ENCODE results near the gene SESN2. TPM values are rescaled to one million over a fixed set of nuclear protein-coding genes. Genes with fewer than 3 reads are reported as not detected.

Gene SESN2
- total and polyA plus RNA-seq, 2 experiments from 2014 or later, result 40.2 to 50.7 TPM

DNA sequence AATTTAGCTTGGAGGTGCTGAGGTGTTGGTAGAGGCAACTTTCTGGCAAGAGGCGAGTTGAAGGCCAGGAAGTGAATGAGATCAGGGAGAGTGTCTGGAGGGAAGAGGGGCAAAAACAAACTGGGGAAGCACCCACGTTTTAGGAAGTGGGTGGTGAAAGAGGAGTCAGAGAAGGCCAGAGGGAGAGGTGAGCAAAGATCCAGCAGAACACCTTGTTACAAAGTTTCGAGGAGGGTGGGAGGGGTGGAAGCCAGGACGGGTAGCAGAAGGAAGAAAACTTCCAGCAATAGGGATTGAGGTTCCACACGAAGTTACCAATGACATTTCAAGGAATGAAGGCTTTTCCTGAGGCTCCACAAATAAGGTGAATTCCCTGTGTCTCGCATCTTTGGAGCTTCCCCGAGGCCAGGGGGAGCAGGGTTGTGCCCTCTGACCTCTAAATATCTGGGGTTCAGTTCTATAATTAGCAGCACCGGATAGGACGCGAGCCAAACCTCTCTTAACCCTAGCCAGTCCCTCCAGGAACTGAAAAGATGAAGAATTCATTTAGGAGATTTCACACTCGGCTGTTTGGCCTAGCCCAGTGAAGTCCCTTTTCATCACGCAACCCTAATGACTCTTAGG is 578 bp upstream of the SESN2 start:
- peaks cover 43% of the 10 kb centered on the region for H3K79me2 ChIP-seq
- no peak for DNase-seq (ENCODE audit: low spot score)
- peak overlapping the region; percentile 8 for H2AFZ ChIP-seq
- H3K9me3 ChIP-seq (ENCODE audit: low read depth), result no peaks in the 10 kb centered on the region
- H4K20me1 ChIP-seq (ENCODE audit: insufficient read depth, poor library complexity, severe bottlenecking), result peaks cover 37% of the 10 kb centered on the region
- no peaks in the 10 kb centered on the region for H3K9me2 ChIP-seq (replicated peaks; ENCODE audit: insufficient read depth)
- no peak overlapping the region for H3K4me3 ChIP-seq
- no peaks in the 10 kb centered on the region for H3K36me3 ChIP-seq (replicated peaks; ENCODE audit: insufficient read depth, low read depth)
- H3K27ac ChIP-seq, result peak overlapping the region; percentile 61
- H3K27me3 ChIP-seq, result no peaks in the 10 kb centered on the region
- peak overlapping the region; percentile 57 for H3K4me2 ChIP-seq
- peaks cover 12% of the 10 kb centered on the region for H3K4me1 ChIP-seq (ENCODE audit: insufficient read depth)
- TF ChIP-seq EZH2 (IDR thresholded peaks at IDR 0.05; ENCODE audit: borderline replicate concordance), result no peak
- no peak for TF ChIP-seq EZH2phosphoT487 (IDR thresholded peaks at IDR 0.05; ENCODE audit: low read depth, severe bottlenecking, unreplicated experiment)
- TF ChIP-seq, protein P1, sequence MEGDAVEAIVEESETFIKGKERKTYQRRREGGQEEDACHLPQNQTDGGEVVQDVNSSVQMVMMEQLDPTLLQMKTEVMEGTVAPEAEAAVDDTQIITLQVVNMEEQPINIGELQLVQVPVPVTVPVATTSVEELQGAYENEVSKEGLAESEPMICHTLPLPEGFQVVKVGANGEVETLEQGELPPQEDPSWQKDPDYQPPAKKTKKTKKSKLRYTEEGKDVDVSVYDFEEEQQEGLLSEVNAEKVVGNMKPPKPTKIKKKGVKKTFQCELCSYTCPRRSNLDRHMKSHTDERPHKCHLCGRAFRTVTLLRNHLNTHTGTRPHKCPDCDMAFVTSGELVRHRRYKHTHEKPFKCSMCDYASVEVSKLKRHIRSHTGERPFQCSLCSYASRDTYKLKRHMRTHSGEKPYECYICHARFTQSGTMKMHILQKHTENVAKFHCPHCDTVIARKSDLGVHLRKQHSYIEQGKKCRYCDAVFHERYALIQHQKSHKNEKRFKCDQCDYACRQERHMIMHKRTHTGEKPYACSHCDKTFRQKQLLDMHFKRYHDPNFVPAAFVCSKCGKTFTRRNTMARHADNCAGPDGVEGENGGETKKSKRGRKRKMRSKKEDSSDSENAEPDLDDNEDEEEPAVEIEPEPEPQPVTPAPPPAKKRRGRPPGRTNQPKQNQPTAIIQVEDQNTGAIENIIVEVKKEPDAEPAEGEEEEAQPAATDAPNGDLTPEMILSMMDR (IDR thresholded peaks at IDR 0.05; ENCODE audit: poor library complexity), result no peak
- WGBS (ENCODE audit: low lambda C conversion rate, missing lambda C conversion rate), result 53% methylated on average over 12 of the region's 12 CpGs

DNA sequence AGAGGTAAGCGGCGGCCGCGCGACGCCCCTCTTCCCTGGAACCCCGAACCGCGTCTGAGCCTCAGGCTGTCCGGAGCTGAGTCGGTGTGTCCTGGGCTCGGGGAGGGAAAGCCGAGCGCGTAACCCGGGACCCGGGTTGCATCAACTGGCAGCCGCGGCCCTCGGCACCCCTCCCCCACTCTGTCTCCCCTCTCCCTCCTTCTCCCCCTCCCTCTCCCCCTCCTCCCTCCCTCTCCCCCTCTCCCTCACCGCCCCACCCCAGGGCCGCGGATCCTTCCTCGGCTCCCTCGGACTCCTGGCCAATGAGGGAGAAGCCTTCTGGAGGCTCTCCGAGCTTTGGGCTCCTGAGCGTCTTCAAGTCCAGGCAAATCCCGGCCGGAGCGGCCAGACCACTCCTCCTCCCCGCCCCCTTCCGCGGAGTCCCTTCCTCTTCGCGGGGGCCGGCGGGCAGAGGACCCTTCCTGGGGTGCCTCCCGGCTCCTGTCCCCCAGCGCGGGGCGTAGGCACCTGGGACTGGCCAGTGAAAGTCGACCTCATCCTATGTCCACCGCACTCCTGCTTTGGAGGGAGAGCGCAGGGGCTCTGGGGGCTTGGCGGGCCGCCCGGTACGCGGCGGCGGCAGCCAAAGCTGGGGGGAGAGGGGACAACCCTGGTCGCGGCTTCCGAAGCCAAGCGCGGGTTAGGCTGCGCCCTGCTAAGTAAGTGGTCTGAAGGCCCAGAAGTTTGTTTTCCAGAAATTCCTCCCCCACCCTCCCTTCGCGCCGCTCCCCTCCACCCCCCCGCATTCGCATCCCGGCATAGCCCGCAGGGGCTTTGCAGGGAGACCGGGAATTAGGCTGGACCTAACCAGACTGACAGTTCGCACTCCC is 850 bp downstream of the SESN2 start:
- H4K20me1 ChIP-seq (ENCODE audit: insufficient read depth, poor library complexity, severe bottlenecking), result peaks cover 51% of the 10 kb centered on the region
- H3K9me2 ChIP-seq (replicated peaks; ENCODE audit: insufficient read depth), result no peaks in the 10 kb centered on the region
- peak overlapping the region; percentile 91 for H3K27ac ChIP-seq
- H3K27me3 ChIP-seq, result no peaks in the 10 kb centered on the region
- no peak for TF ChIP-seq EZH2phosphoT487 (IDR thresholded peaks at IDR 0.05; ENCODE audit: low read depth, severe bottlenecking, unreplicated experiment)
- TF ChIP-seq, protein P1 (IDR thresholded peaks at IDR 0.05; ENCODE audit: poor library complexity), result no peak
- TF ChIP-seq EZH2 (IDR thresholded peaks at IDR 0.05; ENCODE audit: borderline replicate concordance), result no peak
- H3K79me2 ChIP-seq, result peaks cover 58% of the 10 kb centered on the region
- peak overlapping the region; percentile 86 for H3K4me2 ChIP-seq
- no peaks in the 10 kb centered on the region for H3K36me3 ChIP-seq (replicated peaks; ENCODE audit: insufficient read depth, low read depth)
- WGBS (ENCODE audit: low lambda C conversion rate, missing lambda C conversion rate), result under 1% methylated on average over 23 of the region's 66 CpGs
- peak overlapping the region; percentile 41 for H2AFZ ChIP-seq
- H3K9me3 ChIP-seq (ENCODE audit: low read depth), result no peaks in the 10 kb centered on the region
- H3K4me3 ChIP-seq, result peak overlapping the region; percentile 83
- peak; percentile 89 for DNase-seq (ENCODE audit: low spot score)
- H3K4me1 ChIP-seq (ENCODE audit: insufficient read depth), result peaks cover 15% of the 10 kb centered on the region

DNA sequence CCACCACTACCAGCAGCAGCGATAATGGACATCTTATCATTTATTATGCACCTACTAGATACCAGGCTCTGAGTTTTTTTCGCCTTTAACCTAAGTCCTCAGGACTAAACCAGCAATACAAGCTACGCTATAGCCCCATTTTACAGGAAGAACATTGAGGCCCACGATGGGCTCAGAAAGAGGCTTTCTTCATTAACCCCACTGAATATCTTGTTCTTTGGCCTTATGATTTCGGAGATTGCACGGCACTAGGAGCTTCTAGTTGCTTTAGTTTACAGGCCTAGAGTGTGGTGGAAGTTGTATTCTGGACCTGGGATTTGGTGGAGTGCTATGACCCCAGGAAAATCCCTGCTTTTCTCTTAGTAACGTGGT is 1.5 kb downstream of the SESN2 start:
- no peaks in the 10 kb centered on the region for H3K36me3 ChIP-seq (replicated peaks; ENCODE audit: insufficient read depth, low read depth)
- H3K9me3 ChIP-seq (ENCODE audit: low read depth), result no peaks in the 10 kb centered on the region
- H3K27ac ChIP-seq, result peak overlapping the region; percentile 91
- WGBS (ENCODE audit: low lambda C conversion rate, missing lambda C conversion rate), result 35% methylated on average over 7 of the region's 7 CpGs
- peaks cover 64% of the 10 kb centered on the region for H3K79me2 ChIP-seq
- no peak overlapping the region for H2AFZ ChIP-seq
- H3K4me3 ChIP-seq, result peak overlapping the region; percentile 83
- H3K4me2 ChIP-seq, result peak overlapping the region; percentile 86
- peaks cover 15% of the 10 kb centered on the region for H3K4me1 ChIP-seq (ENCODE audit: insufficient read depth)
- H3K27me3 ChIP-seq, result no peaks in the 10 kb centered on the region
- DNase-seq (ENCODE audit: low spot score), result no peak
- no peaks in the 10 kb centered on the region for H3K9me2 ChIP-seq (replicated peaks; ENCODE audit: insufficient read depth)
- peaks cover 57% of the 10 kb centered on the region for H4K20me1 ChIP-seq (ENCODE audit: insufficient read depth, poor library complexity, severe bottlenecking)
- TF ChIP-seq, protein P1 (IDR thresholded peaks at IDR 0.05; ENCODE audit: poor library complexity), result no peak
- no peak for TF ChIP-seq EZH2 (IDR thresholded peaks at IDR 0.05; ENCODE audit: borderline replicate concordance)
- TF ChIP-seq EZH2phosphoT487 (IDR thresholded peaks at IDR 0.05; ENCODE audit: low read depth, severe bottlenecking, unreplicated experiment), result no peak
